GM12891 (cell line): ENCODE measurements around the gene UNK.
A peak's percentile ranks its signal among the peaks of the same experiment; 100 is the strongest.

Experiments used
- DNase-seq: peaks from one replicate; pipeline ENCODE4 v3.0.0; 2011; ENCODE audit warnings: low spot score; ENCODE audit not compliant: insufficient read length
- FAIRE-seq: peaks from 2 replicates; lab custom pipeline; 2011; peaks lifted over from hg19 to GRCh38; lab: Jason Lieb, UNC
- PAX5 ChIP-seq: IDR thresholded peaks from 2 replicates; pipeline ENCODE4 v1.6.1; 2011; ENCODE audit warnings: low read length, moderate library complexity, mild to moderate bottlenecking; ENCODE audit not compliant: insufficient read depth, severe bottlenecking
- POLR2A ChIP-seq: IDR thresholded peaks from 2 replicates; pipeline ENCODE4 v1.6.1; 2011; ENCODE audit warnings: low read depth, low read length, control low read depth
- POLR2AphosphoS5 ChIP-seq: IDR thresholded peaks from 2 replicates; pipeline ENCODE4 v1.6.1; 2011; ENCODE audit warnings: low read depth, low read length, control low read depth
- POU2F2 ChIP-seq: IDR thresholded peaks from 2 replicates; pipeline ENCODE4 v1.6.1; 2011; ENCODE audit warnings: low read depth, mild to moderate bottlenecking, control low read depth, low read length, moderate library complexity
- SPI1 ChIP-seq: IDR thresholded peaks from 2 replicates; pipeline ENCODE4 v1.6.1; 2011; ENCODE audit warnings: low read depth, low read length, control low read depth
- TAF1 ChIP-seq: IDR thresholded peaks from 2 replicates; pipeline ENCODE4 v1.6.1; 2011; ENCODE audit warnings: low read depth, low read length, control low read depth

Gene UNK

DNA sequence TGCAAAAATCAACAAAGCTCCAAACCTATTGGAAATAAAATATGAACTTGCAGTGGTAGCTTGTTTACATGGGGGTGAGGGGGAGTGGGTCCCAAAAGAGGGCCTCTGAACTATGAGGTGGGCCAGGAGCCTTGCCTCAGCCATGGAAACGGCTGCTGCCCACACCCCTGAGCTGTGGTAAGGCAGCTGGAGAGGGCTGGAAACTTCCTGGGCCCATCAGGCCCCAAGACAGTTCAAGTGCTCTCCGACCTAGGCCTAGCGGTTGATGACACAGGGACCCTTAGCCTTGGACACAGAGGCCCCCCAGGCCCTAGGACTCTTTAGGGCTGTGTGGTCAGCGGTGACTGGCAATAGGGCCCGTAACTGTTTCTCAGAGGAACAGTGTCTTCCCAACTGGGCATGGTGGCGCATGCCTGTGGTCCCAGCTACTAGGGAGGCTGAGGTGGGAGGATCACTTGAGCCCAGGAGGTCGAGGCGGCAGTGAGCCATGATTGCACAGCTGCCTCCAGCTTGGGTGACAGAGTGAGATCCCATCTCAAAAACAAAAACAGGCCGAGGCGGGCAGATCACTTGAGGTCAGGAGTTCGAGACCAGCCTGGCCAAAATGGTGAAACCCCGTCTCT lies 41.3 kb downstream of the UNK start:
- TF ChIP-seq PAX5 (no peak), TAF1 (no peak), POLR2AphosphoS5 (no peak), SPI1 (no peak), POU2F2 (no peak), POLR2A (no peak)
- FAIRE-seq = no peak
- no peak for DNase-seq

DNA sequence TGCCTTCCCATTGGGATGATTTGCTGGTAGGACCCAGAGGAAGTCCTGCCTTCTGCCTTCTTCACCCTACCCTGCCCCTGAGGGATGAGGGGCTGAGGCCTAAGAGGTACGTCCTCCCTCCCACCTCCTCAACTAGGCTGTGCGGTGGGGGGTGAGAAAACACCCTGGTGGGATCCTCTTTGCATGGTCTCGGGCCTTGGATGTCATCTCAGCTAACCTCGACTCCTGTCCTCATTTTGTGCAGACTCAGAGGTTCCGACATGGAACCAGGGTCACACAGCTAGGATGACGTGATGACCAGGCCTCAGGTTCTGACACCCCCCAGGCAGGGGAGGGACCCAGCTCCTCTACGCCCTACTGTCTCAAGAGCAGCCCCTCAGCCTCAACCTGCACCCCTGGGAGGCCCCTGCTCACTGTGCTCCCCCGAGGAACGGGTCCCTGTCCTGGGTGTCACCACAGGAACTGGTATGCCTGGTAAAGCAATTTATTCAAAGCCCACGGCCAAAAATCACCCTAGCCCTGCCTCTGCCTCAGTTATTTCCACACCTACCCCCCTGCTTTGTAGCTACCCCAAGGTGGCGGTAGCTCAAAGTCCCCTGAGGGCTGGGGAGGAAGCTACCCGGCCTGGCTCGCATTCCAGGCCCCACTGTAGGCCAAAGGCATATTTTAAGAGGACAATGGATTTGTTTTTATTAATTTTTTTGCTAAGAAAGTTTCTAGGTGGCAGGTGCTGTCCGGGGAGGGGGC lies 42.1 kb downstream of the UNK start:
- TF ChIP-seq POLR2AphosphoS5 = peak; percentile 17; the same call in 1 of the 2 replicates
- no peak for TF ChIP-seq SPI1
- FAIRE-seq = no peak
- no peak for DNase-seq

DNA sequence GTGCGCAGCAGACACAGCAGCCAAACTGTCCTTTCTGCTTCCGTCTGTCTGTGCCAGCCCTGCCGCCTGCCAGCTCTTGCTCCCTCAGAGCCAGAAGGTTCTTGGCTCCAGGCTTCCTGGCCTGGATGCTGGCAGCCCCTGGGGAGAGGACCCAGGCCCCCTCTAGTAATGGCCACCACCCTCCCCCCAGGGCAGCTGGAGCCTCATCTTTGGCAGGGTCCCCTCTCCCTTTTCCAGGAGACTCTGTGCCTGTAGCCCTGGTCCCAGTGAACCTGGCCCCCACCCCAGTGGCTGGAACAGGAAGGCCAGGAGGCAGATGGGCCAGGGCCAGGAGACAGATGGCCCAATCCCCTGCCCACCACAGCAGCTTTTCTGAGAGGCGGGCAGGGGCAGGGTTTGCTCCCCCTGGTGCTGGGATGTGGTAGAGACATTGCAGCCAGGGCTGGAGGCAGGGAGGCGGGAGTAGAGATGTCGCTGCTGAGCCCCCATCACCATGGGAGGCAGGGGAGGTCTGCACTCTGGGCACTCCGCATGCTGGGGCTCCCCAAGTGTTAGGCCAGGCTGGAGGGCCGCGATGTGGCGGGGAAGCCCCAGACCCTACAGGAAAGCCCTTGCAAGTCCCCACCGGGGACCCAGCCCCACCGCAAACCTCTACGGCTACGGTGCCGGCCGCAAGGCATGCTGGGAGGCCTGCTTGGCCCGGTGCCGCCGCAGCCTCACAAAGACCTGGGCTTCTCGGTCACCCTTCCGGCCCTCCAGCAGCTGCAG lies 42.9 kb downstream of the UNK start:
- peak; percentile 92 for DNase-seq
- no peak for TF ChIP-seq POU2F2
- TF ChIP-seq PAX5 = no peak
- no peak for TF ChIP-seq TAF1
- no peak for TF ChIP-seq POLR2A
- TF ChIP-seq POLR2AphosphoS5 = no peak
- no peak for TF ChIP-seq SPI1
- peak; percentile 88 for FAIRE-seq

DNA sequence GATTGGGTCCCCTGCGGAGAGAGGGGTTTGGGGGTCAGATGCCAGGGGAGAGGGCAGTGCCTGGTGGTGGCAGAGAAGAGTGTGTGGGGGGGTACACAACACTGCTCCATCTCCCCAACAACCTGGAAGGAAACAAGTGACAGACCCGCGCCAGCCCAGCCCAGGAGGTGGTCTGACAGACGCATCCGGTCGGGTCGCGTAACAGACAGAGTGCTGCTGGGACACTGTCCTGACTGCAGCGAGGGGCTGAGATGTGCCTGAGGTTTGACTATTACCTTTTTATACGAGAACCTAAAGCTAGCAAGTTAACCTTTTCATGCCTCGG lies 43.4 kb downstream of the UNK start:
- FAIRE-seq (no peak), DNase-seq (no peak)

DNA sequence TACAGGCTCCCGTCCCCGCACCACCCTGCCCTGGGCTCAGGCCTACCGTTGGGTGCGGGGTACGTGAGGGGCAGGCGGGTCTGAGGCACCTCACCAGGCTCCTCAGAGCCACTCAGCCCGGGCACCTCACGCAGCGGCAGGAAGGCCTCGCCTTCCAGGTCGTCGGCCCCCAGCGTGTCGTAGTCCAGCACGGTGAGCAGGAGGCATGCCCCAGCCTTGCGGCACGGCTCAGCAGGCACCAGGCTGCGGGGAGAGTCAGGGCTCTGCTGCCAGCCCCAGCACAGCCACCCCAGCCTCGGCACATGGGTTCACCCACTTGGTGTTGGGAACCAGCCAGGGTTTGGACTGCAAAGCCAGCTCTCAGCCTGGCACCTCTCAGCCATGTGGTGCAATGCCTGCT lies 44.1 kb downstream of the UNK start:
- DNase-seq = no peak
- FAIRE-seq = no peak
- TF ChIP-seq POLR2A = no peak

More for the DNA sequence above, 43.4 kb downstream of the UNK start:
- TF ChIP-seq POLR2AphosphoS5 = no peak
- no peak for TF ChIP-seq PAX5
- TF ChIP-seq TAF1 = no peak
- no peak for TF ChIP-seq SPI1
- TF ChIP-seq POU2F2 = no peak

GRCh38 chr17:75829747-75830146 lies 45.1 kb downstream of the UNK start:
- TF ChIP-seq PAX5 (no peak), POLR2A (no peak), SPI1 (no peak), POU2F2 (no peak), POLR2AphosphoS5 (no peak), TAF1 (no peak)
- no peak for DNase-seq
- no peak for FAIRE-seq

DNA sequence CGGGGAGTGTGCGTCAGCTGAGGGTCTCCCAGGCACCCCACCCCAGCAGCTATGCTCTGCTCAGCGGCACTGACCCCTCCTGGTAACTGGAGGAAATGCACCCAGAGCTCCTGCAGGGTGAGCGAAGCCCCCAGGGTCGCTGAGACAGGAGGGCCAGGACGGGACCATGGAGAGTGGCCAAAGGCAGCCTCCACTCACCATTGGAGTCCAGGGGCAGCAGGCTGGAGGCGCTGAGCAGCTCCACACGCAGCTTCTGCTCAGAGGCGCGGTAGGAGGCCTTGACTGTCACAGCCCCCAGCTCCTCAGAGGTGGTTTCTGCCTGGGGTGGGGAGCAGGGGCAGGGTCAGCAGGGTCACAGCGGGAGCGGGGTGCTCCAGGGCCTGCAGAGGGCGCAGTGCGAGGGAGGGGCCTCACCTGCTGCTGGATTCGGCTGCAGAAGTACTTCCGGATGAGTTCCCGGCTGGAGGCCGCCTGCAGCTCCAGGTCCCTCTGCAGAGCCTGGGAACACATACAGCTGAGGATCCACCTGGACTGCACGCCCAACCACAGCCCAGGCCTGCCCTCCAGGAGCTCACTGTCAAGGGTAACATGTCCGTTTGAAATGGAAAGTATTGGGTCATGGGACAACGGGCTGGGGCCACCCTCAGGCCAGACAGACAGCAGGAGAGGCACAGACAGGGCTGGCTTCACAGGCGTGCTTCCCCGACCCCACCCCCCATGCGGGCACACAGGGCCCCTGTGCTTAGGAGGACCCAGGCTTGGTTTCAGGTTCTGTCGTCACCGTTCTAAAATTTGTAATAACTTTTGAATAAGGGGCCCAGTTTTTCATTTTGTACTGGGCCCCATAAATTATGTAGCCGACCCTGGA lies 45.8 kb downstream of the UNK start:
- DNase-seq = no peak
- peak; percentile 63 for FAIRE-seq

DNA sequence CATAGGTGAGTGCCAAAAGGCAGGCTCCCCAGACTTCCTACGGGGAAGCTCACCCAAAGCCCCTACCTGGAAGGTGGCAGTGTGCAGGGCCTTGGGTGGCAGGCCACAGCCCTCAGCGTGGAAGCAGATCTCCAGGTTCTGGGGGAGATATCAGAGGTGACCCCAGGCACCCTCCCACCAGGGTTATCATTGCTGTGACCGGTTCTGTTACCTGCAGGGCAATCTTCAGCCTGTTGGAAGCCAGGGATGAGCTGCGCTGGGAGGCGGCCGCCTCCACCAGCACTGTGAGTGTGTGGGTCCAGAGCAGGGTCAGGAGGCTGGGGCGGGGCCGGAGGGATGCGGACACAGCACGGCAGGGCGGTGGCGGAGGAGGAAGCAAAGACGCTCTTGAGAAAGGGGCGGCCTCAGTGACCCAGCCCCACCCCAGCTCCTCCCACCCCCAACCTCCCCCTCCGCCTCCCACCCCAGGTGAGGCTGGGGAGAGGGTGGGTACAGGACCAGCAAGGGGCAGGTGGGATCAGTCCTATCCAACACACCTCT lies 46.5 kb downstream of the UNK start:
- FAIRE-seq (no peak), DNase-seq (no peak)

More for the DNA sequence above, 45.8 kb downstream of the UNK start:
- no peak for TF ChIP-seq PAX5
- TF ChIP-seq POLR2A = no peak
- no peak for TF ChIP-seq SPI1
- no peak for TF ChIP-seq POU2F2
- no peak for TF ChIP-seq POLR2AphosphoS5
- no peak for TF ChIP-seq TAF1

GRCh38 chr17:75832164-75832651 lies 47.6 kb downstream of the UNK start:
- no peak for FAIRE-seq
- TF ChIP-seq SPI1 (no peak), PAX5 (no peak)
- DNase-seq = no peak

More for the DNA sequence above, 46.5 kb downstream of the UNK start:
- TF ChIP-seq TAF1 (no peak), POU2F2 (no peak), POLR2A (no peak), POLR2AphosphoS5 (no peak), PAX5 (no peak), SPI1 (no peak)
